Measurements from ENCODE around the gene ADCY2. TPM values are rescaled to one million over a fixed set of nuclear protein-coding genes. Genes with fewer than 3 reads are reported as not detected.

Gene ADCY2
- total RNA-seq, 4 donors from 2014 or later, result 0.19 to 2.7 (median 0.59) TPM; not detected in 1

GRCh38 chr5:7616897-7617296, 221.0 kb downstream of the ADCY2 start:
- no peaks in the 10 kb centered on the region for H3K36me3 ChIP-seq
- no peak for DNase-seq
- no peak for TF ChIP-seq CTCF (IDR thresholded peaks at IDR 0.05)
- no peak for TF ChIP-seq POLR2A (IDR thresholded peaks at IDR 0.05)
- H3K4me1 ChIP-seq, result no peaks in the 10 kb centered on the region
- no peak overlapping the region for H3K4me3 ChIP-seq
- intact Hi-C loops (cut with DNase I), result no loop called here
- no peak overlapping the region for H3K27ac ChIP-seq
- 45 to 56% methylated on average over 1 to 2 of the region's 2 CpGs for WGBS, 2 donors
- H3K27me3 ChIP-seq, result no peaks in the 10 kb centered on the region
- no peaks in the 10 kb centered on the region for H3K9me3 ChIP-seq

- H3K36me3 ChIP-seq, result no peaks in the 10 kb centered on the region
- H3K4me1 ChIP-seq, result no peaks in the 10 kb centered on the region
- no peak overlapping the region for H3K27ac ChIP-seq
- no peak overlapping the region for H3K4me3 ChIP-seq
- WGBS, 2 donors, result 40% methylated on average over 1 of the region's 2 CpGs; no CpG with 5 or more reads in 1 of the 2 donors
- H3K27me3 ChIP-seq, result no peaks in the 10 kb centered on the region
- TF ChIP-seq POLR2A (IDR thresholded peaks at IDR 0.05) (no peak), CTCF (IDR thresholded peaks at IDR 0.05) (no peak)
- no peaks in the 10 kb centered on the region for H3K9me3 ChIP-seq
- intact Hi-C loops (cut with DNase I), result no loop called here
- no peak for DNase-seq
Observed at GRCh38 chr5:7622498-7622897, 226.6 kb downstream of the ADCY2 start.

GRCh38 chr5:7625740-7626139, 229.8 kb downstream of the ADCY2 start:
- H3K36me3 ChIP-seq, result no peaks in the 10 kb centered on the region
- H3K9me3 ChIP-seq, result no peaks in the 10 kb centered on the region
- H3K4me3 ChIP-seq, result no peak overlapping the region
- H3K27me3 ChIP-seq, result no peaks in the 10 kb centered on the region
- no peak for TF ChIP-seq POLR2A (IDR thresholded peaks at IDR 0.05)
- TF ChIP-seq CTCF (IDR thresholded peaks at IDR 0.05), result no peak
- H3K27ac ChIP-seq, result no peak overlapping the region
- no peaks in the 10 kb centered on the region for H3K4me1 ChIP-seq
- no peak for DNase-seq
- WGBS, 2 donors, result 18 to 50% methylated on average over 2 of the region's 2 CpGs
- intact Hi-C loops (cut with DNase I), result no loop called here

GRCh38 chr5:7628248-7628647, 232.3 kb downstream of the ADCY2 start:
- Histone ChIP-seq H3K9me3 (no peaks in the 10 kb centered on the region), H3K27ac (no peak overlapping the region), H3K36me3 (no peaks in the 10 kb centered on the region), H3K27me3 (no peaks in the 10 kb centered on the region), H3K4me3 (no peak overlapping the region), H3K4me1 (no peaks in the 10 kb centered on the region)
- intact Hi-C loops (cut with DNase I), result no loop called here
- no peak for DNase-seq
- TF ChIP-seq CTCF (IDR thresholded peaks at IDR 0.05) (no peak), POLR2A (IDR thresholded peaks at IDR 0.05) (no peak)

- Histone ChIP-seq H3K36me3 (no peaks in the 10 kb centered on the region), H3K4me3 (no peak overlapping the region), H3K27ac (no peak overlapping the region), H3K27me3 (no peaks in the 10 kb centered on the region), H3K4me1 (no peaks in the 10 kb centered on the region), H3K9me3 (no peaks in the 10 kb centered on the region)
- WGBS, 2 donors, result 81 to 88% methylated on average over 5 of the region's 5 CpGs
- intact Hi-C loops (cut with DNase I), result no loop called here
- no peak for TF ChIP-seq CTCF (IDR thresholded peaks at IDR 0.05)
- no peak for TF ChIP-seq POLR2A (IDR thresholded peaks at IDR 0.05)
- DNase-seq, result no peak
Observed at GRCh38 chr5:7628820-7629219, 232.9 kb downstream of the ADCY2 start.

All from esophagus squamous epithelium (tissue), 5 donors.